GM12878 (cell line): ENCODE results near the gene HSF4. TPM values are rescaled to one million over a fixed set of nuclear protein-coding genes. Genes with fewer than 3 reads are reported as not detected.

Experiments used
- ATAC-seq: fragments of 200-7000 bp; cut with Tn5 transposase; 3 replicates; pipeline ENCODE4 v1.9.1; 2020; ENCODE audit warnings: mild to moderate bottlenecking, moderate library complexity
- BruUV-seq: library from RNA; stranded (reverse); fragments of 400-500 nt; replicated peaks from 2 replicates; lab custom pipeline; 2021; lab: Mats Ljungman, UMichigan
- CTCF ChIA-PET: fragments of 300-600 bp; sonication (Branson Sonifier 250); formaldehyde crosslinking; extraction: SDS; loops from one replicate; lab custom pipeline; 2021; ENCODE audit warnings: inconsistent platforms; lab: Yijun Ruan, JAX
- POLR2A ChIA-PET: fragments of 350-600 bp; formaldehyde crosslinking; extraction: SDS; loops from one replicate; lab custom pipeline; 2021; ENCODE audit warnings: inconsistent platforms; lab: Charles Lee
- RAD21 ChIA-PET: fragments of 300-600 bp; sonication (Branson Sonifier 250); formaldehyde crosslinking; loops from one replicate; lab custom pipeline; 2023; ENCODE audit warnings: antibody characterized with exemption; ENCODE audit not compliant: unreplicated experiment; lab: Charles Lee
- SMC1A ChIA-PET: fragments of 300-600 bp; sonication (Branson Sonifier 250); formaldehyde crosslinking; loops from one replicate; lab custom pipeline; 2023; ENCODE audit not compliant: unreplicated experiment, uncharacterized antibody; lab: Charles Lee
- DNase-seq: peaks from one replicate; pipeline ENCODE4 v3.0.0-alpha.2; 2011; ENCODE audit warnings: low read depth, low spot score
- FAIRE-seq: peaks from 3 replicates; lab custom pipeline; 2011; peaks lifted over from hg19 to GRCh38; lab: Jason Lieb, UNC
- H2AFZ ChIP-seq: 2 replicates; pipeline ENCODE4 v1.6.0; 2011; ENCODE audit warnings: low read depth, low read length, control low read depth; ENCODE audit not compliant: control insufficient read depth
- H3K27ac ChIP-seq: 2 replicates; pipeline ENCODE4 v1.5.1; 2011; ENCODE audit warnings: control low read depth; ENCODE audit not compliant: control insufficient read depth, insufficient read depth
- H3K27me3 ChIP-seq, 2 experiments: replicated peaks in 1 of 2; 2 replicates each; pipeline versions ENCODE4 v1.6.0 to v1.6.1; 2011; ENCODE audit warnings: low read length in 1 of 2; ENCODE audit not compliant: control insufficient read depth in 2 of 2, insufficient read depth in 2 of 2
- H3K36me3 ChIP-seq, 2 experiments: 2 replicates each; pipeline ENCODE4 v1.5.1; 2011; ENCODE audit warnings: low read length in 1 of 2; ENCODE audit not compliant: control insufficient read depth in 2 of 2, insufficient read depth in 2 of 2
- H3K4me1 ChIP-seq: 2 replicates; pipeline ENCODE4 v1.6.1; 2011; ENCODE audit warnings: mild to moderate bottlenecking, low read length, moderate library complexity, mixed read lengths; ENCODE audit not compliant: control insufficient read depth, insufficient read depth
- H3K4me2 ChIP-seq: 2 replicates; pipeline ENCODE4 v1.6.0; 2011; ENCODE audit warnings: control low read depth; ENCODE audit not compliant: control insufficient read depth, insufficient read depth
- H3K4me3 ChIP-seq: fragments of 200-600 bp; sonication (generic); 2 replicates; pipeline ENCODE4 v1.5.1; 2016
- H3K79me2 ChIP-seq: 2 replicates; pipeline ENCODE4 v1.6.0; 2011; ENCODE audit warnings: low read length; ENCODE audit not compliant: control insufficient read depth, insufficient read depth
- H3K9ac ChIP-seq: 2 replicates; pipeline ENCODE4 v1.8.0; 2011; ENCODE audit warnings: low read length, control low read depth, mixed read lengths; ENCODE audit not compliant: control insufficient read depth, insufficient read depth
- H3K9me3 ChIP-seq: replicated peaks from 3 replicates; pipeline ENCODE4 v1.5.1; 2011; ENCODE audit warnings: mild to moderate bottlenecking, low read length; ENCODE audit not compliant: control insufficient read depth, insufficient read depth
- H4K20me1 ChIP-seq: 2 replicates; pipeline ENCODE4 v1.6.0; 2011; ENCODE audit not compliant: control insufficient read depth, insufficient read depth
- ASH2L ChIP-seq: fragments of 300-600, 200-600 bp; sonication (generic); IDR thresholded peaks from 2 replicates; pipeline ENCODE4 v1.6.1; 2017; ENCODE audit warnings: low read depth, mild to moderate bottlenecking, borderline replicate concordance
- BACH1 ChIP-seq: fragments of 450-650 bp; IDR thresholded peaks from 2 replicates; pipeline ENCODE4 v1.6.1; 2017; ENCODE audit warnings: mild to moderate bottlenecking, borderline replicate concordance
- ETV6 ChIP-seq, 2 experiments: fragments of 450-650 bp in 1 of 2; IDR thresholded peaks in 1 of 2; conservative IDR thresholded peaks in 1 of 2; 2 replicates each; pipeline ENCODE4 v1.6.1; 2014; ENCODE audit warnings: antibody characterized with exemption in 1 of 2, borderline replicate concordance in 1 of 2, low read depth in 1 of 2, mild to moderate bottlenecking in 1 of 2, moderate library complexity in 1 of 2
- GATAD2B ChIP-seq: fragments of 450-650 bp; conservative IDR thresholded peaks from 2 replicates; pipeline ENCODE4 v1.6.1; 2017; ENCODE audit warnings: low read depth, mild to moderate bottlenecking, moderate library complexity
- IKZF1 ChIP-seq: fragments of 450-650 bp; conservative IDR thresholded peaks from 2 replicates; pipeline ENCODE4 v1.6.1; 2017; ENCODE audit warnings: antibody characterized with exemption, mild to moderate bottlenecking
- KAT2A ChIP-seq: conservative IDR thresholded peaks from 2 replicates; pipeline ENCODE4 v1.6.1; 2011; ENCODE audit warnings: low read depth, low read length; ENCODE audit not compliant: control insufficient read depth
- LARP7 ChIP-seq: fragments of 450-650 bp; IDR thresholded peaks from 2 replicates; pipeline ENCODE4 v1.6.1; 2017; ENCODE audit warnings: mild to moderate bottlenecking
- MYC ChIP-seq: IDR thresholded peaks from 2 replicates; pipeline ENCODE4 v1.6.1; 2011; ENCODE audit warnings: mild to moderate bottlenecking, low read length, moderate library complexity, inconsistent platforms; ENCODE audit not compliant: insufficient read depth, insufficient replicate concordance, insufficient read length, severe bottlenecking
- NFXL1 ChIP-seq: fragments of 450-650 bp; IDR thresholded peaks from 2 replicates; pipeline ENCODE4 v1.6.1; 2017; ENCODE audit warnings: antibody characterized with exemption, mild to moderate bottlenecking, borderline replicate concordance
- RCOR1 ChIP-seq: conservative IDR thresholded peaks from 2 replicates; pipeline ENCODE4 v1.6.1; 2012; ENCODE audit warnings: low read depth, low read length, improper control_type of control experiment
- RUNX3 ChIP-seq: IDR thresholded peaks from 2 replicates; pipeline ENCODE4 v1.6.1; 2012; ENCODE audit warnings: low read length, inconsistent platforms
- SMAD5 ChIP-seq: IDR thresholded peaks from 2 replicates; pipeline ENCODE4 v1.6.1; 2016; ENCODE audit warnings: antibody characterized with exemption, low read depth
- SMARCA5 ChIP-seq: fragments of 450-650 bp; IDR thresholded peaks from 2 replicates; pipeline ENCODE4 v1.6.1; 2017; ENCODE audit warnings: mild to moderate bottlenecking
- STAT3 ChIP-seq: IDR thresholded peaks from 2 replicates; pipeline ENCODE4 v1.6.1; 2011; ENCODE audit warnings: low read depth, low read length, improper control_type of control experiment
- TCF7 ChIP-seq: IDR thresholded peaks from 2 replicates; pipeline ENCODE4 v1.6.1; 2014; ENCODE audit warnings: antibody characterized with exemption, borderline replicate concordance
- YBX1 ChIP-seq: fragments of 450-650 bp; IDR thresholded peaks from 2 replicates; pipeline ENCODE4 v1.6.1; 2016; ENCODE audit warnings: antibody characterized with exemption
- ZZZ3 ChIP-seq: IDR thresholded peaks from 2 replicates; pipeline ENCODE4 v1.6.1; 2011; ENCODE audit warnings: low read depth; ENCODE audit not compliant: control insufficient read depth, insufficient read length
- WGBS: methylation state at CpG from one replicate; pipeline ENCODE4 v1.1.6; 2016; ENCODE audit warnings: low lambda C conversion rate; ENCODE audit not compliant: insufficient replicate concordance, insufficient coverage; ENCODE audit errors: missing lambda C conversion rate; 5-methylcytosine and 5-hydroxymethylcytosine counted together
- in situ Hi-C: fragments of 300-500 bp; cut with MboI; formaldehyde crosslinking; loops from 9 replicates; pipeline ENCODE4 v1.14.3; 2018; ENCODE audit warnings: mixed read lengths
- intact Hi-C: fragments of 100-400 bp; cut with micrococcal nuclease; formaldehyde crosslinking; loops from one replicate; pipeline ENCODE4 v1.14.2; 2022; ENCODE audit not compliant: unreplicated experiment
- polyA plus RNA-seq, 11 experiments: library from polyadenylated mRNA; depleted of rRNA in 4 of 11; unstranded in 6 of 11; stranded (reverse) in 5 of 11; fragments of >200 nt; fragmentation: Nextera tagmentation in 4 of 11; fragmentation: Illumina TruSeq in 1 of 11; extraction: Ambion mirVana in 4 of 11; extraction: Trizol in 1 of 11; gene quantifications; 1 replicate in 1 of 11; 2 replicates in 10 of 11; pipeline versions ENCODE4 v1.2.1 to v1.2.3, GENCODE V29; 2011 to 2016; ENCODE audit warnings: inconsistent platforms in 2 of 11, missing spikeins in 2 of 11, low read depth in 1 of 11
- total RNA-seq, 4 experiments: library from RNA; depleted of rRNA in 3 of 4; stranded (reverse); fragments of >200 nt in 3 of 4; fragmentation: Illumina TruSeq in 1 of 4; extraction: Trizol in 1 of 4; gene quantifications; 2 replicates each; pipeline versions ENCODE4 v1.2.1 to v1.2.3, GENCODE V29; 2013 to 2021
- TF ChIP-seq, protein P1 (sequence below): fragments of 450-650 bp; IDR thresholded peaks from 2 replicates; pipeline ENCODE4 v1.6.1; 2016; ENCODE audit warnings: mild to moderate bottlenecking
- TF ChIP-seq, protein P2 (sequence below): fragments of 450-650 bp; IDR thresholded peaks from 2 replicates; pipeline ENCODE4 v1.6.1; 2016; ENCODE audit warnings: mild to moderate bottlenecking, moderate library complexity, borderline replicate concordance

The HSF4 gene
- total and polyA plus RNA-seq, 10 of the 15 experiments (the other 5 are each of a cell fraction or from before 2014, with no cell fraction given) = 0.31 to 9.9 (median 2.6) TPM; not detected in 1

DNA sequence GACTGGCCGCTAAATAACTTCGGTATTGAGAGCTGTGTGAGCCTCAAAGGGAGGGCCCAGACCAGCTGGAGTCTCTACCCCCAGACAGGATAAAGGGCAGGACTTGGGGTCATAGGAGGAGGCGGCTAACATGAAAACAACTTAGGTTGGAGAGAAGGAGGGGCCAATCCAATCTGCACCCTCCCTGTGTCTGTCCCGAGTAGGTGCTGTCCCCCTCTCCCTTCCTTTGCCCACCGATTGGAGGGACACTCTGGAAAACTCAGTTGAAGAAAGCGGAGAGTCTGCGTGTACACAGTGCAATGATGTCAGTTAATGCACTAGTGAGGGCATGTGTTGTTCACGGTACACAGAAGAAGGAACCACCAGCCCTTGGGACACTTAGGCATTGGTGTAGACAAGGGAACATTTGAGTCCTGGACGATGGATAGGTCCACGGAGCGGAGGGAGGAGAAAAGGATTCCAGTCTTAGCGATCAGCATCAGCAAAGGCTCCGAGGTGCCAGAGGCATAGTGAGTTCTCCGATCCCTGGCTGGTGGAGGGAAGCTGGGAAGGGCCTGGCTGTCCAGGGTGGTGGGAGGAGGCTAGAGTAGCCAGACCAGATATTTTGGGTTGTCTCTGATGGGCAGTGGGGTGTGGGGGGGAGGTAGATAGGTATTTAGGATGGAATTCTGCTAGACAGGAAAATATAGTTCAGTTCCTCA is 6.6 kb downstream of the HSF4 start:
- ATAC-seq = peak; percentile 12
- no peaks in the 10 kb centered on the region for H3K9me3 ChIP-seq
- FAIRE-seq = peak; percentile 41
- no peaks in the 10 kb centered on the region for H3K36me3 ChIP-seq
- in situ Hi-C loops = no loop called here
- H3K4me1 ChIP-seq = peaks cover 43% of the 10 kb centered on the region
- intact Hi-C loops = no loop called here
- peak overlapping the region; percentile 69; the same call in 1 of the 2 replicates for H3K9ac ChIP-seq
- H3K4me3 ChIP-seq = peak overlapping the region; percentile 73
- ChIA-PET POLR2A (interaction anchor here (0.7 to 10.9 kb wide), 8 partner anchors 10 to 153 kb away, joined by 3 to 137 read pairs (median 4); partner anchors contain the start of genes FBXL8, FHOD1, HSF4 and TRADD), SMC1A (interaction anchor here (1.0 to 4.1 kb wide), 3 partner anchors 12 to 153 kb away, joined by 3 to 48 read pairs (median 6); partner anchors contain the start of genes FBXL8 and TRADD), CTCF (interaction anchor here (0.8 to 5.4 kb wide), 11 partner anchors 8 to 215 kb away, joined by 3 to 60 read pairs (median 5); partner anchors contain the start of genes B3GNT9, EXOC3L1, FBXL8 and MATCAP1), RAD21 (interaction anchor here (0.9 to 4.1 kb wide), 10 partner anchors 9 to 153 kb away, joined by 3 to 48 read pairs (median 4); partner anchors contain the start of genes E2F4, FBXL8, FHOD1 and TMEM208)
- no peaks in the 10 kb centered on the region for H4K20me1 ChIP-seq
- peak overlapping the region; percentile 74 for H2AFZ ChIP-seq
- WGBS = 67% methylated on average over 14 of the region's 14 CpGs
- H3K27me3 ChIP-seq = peaks cover 0 to 5% of the 10 kb centered on the region in 2 experiments; a peak in 2 of 4 replicates
- no peaks in the 10 kb centered on the region for H3K79me2 ChIP-seq
- peak overlapping the region; percentile 95 for H3K4me2 ChIP-seq
- H3K27ac ChIP-seq = peak overlapping the region; percentile 50
- TSS peak; percentile 58 for BruUV-seq
- no peak for DNase-seq
- TF ChIP-seq ZZZ3 = no peak
- TF ChIP-seq SMAD5 = no peak
- TF ChIP-seq TCF7 = no peak
- TF ChIP-seq LARP7 = 0 out of 2 replicates have a peak, but pooled peaks have one; percentile 11
- no peak for TF ChIP-seq MYC
- TF ChIP-seq, protein P1, sequence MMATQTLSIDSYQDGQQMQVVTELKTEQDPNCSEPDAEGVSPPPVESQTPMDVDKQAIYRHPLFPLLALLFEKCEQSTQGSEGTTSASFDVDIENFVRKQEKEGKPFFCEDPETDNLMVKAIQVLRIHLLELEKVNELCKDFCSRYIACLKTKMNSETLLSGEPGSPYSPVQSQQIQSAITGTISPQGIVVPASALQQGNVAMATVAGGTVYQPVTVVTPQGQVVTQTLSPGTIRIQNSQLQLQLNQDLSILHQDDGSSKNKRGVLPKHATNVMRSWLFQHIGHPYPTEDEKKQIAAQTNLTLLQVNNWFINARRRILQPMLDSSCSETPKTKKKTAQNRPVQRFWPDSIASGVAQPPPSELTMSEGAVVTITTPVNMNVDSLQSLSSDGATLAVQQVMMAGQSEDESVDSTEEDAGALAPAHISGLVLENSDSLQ = no peak
- TF ChIP-seq ETV6 (conservative IDR thresholded peaks at IDR 0.05 in 1 of 2, IDR thresholded peaks at IDR 0.05 in 1 of 2; ENCODE audit: borderline replicate concordance in 1 of 2, low read depth in 1 of 2) = no peak
- no peak for TF ChIP-seq RUNX3
- TF ChIP-seq YBX1 = no peak
- TF ChIP-seq, protein P2, sequence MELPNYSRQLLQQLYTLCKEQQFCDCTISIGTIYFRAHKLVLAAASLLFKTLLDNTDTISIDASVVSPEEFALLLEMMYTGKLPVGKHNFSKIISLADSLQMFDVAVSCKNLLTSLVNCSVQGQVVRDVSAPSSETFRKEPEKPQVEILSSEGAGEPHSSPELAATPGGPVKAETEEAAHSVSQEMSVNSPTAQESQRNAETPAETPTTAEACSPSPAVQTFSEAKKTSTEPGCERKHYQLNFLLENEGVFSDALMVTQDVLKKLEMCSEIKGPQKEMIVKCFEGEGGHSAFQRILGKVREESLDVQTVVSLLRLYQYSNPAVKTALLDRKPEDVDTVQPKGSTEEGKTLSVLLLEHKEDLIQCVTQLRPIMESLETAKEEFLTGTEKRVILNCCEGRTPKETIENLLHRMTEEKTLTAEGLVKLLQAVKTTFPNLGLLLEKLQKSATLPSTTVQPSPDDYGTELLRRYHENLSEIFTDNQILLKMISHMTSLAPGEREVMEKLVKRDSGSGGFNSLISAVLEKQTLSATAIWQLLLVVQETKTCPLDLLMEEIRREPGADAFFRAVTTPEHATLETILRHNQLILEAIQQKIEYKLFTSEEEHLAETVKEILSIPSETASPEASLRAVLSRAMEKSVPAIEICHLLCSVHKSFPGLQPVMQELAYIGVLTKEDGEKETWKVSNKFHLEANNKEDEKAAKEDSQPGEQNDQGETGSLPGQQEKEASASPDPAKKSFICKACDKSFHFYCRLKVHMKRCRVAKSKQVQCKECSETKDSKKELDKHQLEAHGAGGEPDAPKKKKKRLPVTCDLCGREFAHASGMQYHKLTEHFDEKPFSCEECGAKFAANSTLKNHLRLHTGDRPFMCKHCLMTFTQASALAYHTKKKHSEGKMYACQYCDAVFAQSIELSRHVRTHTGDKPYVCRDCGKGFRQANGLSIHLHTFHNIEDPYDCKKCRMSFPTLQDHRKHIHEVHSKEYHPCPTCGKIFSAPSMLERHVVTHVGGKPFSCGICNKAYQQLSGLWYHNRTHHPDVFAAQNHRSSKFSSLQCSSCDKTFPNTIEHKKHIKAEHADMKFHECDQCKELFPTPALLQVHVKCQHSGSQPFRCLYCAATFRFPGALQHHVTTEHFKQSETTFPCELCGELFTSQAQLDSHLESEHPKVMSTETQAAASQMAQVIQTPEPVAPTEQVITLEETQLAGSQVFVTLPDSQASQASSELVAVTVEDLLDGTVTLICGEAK = peak; percentile 50; the same call in 1 of the 2 replicates
- no peak for TF ChIP-seq ASH2L
- no peak for TF ChIP-seq NFXL1
- TF ChIP-seq GATAD2B = 0 out of 2 replicates have a peak, but pooled peaks have one; percentile 23
- TF ChIP-seq IKZF1 = 0 out of 2 replicates have a peak, but pooled peaks have one; percentile 36
- TF ChIP-seq SMARCA5 = 0 out of 2 replicates have a peak, but pooled peaks have one; percentile 30
- TF ChIP-seq STAT3 = no peak
- no peak for TF ChIP-seq KAT2A
- TF ChIP-seq BACH1 = no peak
- no peak for TF ChIP-seq RCOR1
